GM12872 (cell line): ENCODE measurements around the gene TRIM47.
A peak's percentile ranks its signal among the peaks of the same experiment; 100 is the strongest.

Experiments
- CTCF ChIP-seq: IDR thresholded peaks from 3 replicates; pipeline ENCODE4 v1.5.1; 2011; ENCODE audit warnings: low read depth, mild to moderate bottlenecking, low read length, moderate library complexity; ENCODE audit not compliant: insufficient read depth

TRIM47 gene

DNA sequence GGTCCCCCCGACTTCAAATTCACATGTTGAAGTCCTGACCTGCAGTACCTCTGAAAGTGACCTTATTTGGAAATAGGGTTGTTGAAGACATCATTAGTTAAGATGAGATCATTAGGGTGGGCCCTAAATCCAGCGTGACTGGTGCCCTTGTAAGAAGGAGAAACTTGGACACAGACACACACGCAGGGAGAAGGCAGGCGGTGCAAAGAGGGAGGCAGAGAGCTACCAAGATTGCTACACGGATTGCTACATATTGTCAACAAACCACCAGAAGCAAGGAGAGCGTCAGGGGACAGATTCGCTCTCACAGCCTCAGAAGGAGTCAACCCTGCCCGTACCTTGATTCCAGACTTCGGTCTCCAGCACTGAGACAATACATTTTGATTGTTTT lies 16.5 kb downstream of the TRIM47 start:
- no peak for TF ChIP-seq CTCF

DNA sequence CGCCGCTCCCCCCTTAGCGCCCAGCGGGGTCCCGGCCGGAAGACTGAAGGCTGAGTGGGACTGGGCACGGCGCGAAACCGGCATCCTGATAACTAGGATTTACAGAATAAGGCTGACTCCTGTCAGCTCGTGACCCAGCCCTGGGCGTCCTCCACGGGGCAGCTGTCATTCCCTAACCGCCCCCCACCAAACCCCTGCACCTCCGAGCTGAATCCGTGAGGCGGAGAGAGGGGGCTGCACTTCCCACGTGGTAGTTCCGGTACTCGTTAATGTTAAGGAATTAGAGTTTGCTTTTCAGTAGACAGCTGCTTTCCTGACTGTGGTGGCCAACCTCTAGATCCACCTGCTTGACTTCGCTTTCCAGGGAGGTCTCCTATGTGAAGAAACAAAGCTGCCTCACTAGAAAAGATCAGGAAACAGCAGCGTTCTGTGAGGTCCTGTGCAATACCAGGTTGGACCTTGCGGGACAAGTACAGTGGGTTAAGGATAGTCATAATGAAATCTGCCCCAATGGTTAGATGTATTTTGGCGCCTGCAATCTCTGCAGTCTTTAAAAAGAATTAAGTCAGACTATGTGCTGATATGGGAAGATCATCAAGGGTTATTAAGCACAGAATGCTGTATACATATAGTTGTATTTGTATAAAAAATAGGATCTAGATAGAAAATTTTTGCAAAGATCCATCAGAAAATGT lies 22.2 kb downstream of the TRIM47 start:
- TF ChIP-seq CTCF: peak; percentile 3; the same call in 2 of the 3 replicates

GRCh38 chr17:75855310-75856061 lies 22.9 kb downstream of the TRIM47 start, which contains the start of gene WBP2:
Gene WBP2, minus strand, starts transcription at chr17:75855335. Its CDS starts 38 bp downstream, at chr17:75855297.
- peak; percentile 45; the same call in 1 of the 3 replicates for TF ChIP-seq CTCF

DNA sequence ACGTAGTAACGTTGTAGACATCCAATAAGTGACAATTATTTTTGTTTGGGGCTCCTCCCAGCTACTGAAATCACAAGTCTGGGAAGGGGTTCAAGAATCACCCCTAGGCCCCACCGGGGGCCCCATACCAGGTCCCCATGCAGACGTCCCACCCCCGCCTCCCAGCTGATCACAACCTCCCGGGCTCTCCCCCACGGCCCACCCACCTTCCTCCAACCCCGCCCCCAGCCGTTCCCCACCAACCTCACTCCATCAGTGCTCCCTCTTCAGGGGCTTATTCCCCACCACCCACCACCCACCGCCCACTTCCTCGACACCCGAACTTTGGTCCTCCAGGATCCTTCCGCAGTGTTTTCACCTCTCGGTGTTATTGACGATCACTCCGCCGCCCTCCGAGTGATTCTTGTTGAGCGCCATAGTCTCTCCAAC lies 23.5 kb downstream of the TRIM47 start:
- TF ChIP-seq CTCF: 0 out of 3 replicates have a peak, but pooled peaks have one; percentile 21

DNA sequence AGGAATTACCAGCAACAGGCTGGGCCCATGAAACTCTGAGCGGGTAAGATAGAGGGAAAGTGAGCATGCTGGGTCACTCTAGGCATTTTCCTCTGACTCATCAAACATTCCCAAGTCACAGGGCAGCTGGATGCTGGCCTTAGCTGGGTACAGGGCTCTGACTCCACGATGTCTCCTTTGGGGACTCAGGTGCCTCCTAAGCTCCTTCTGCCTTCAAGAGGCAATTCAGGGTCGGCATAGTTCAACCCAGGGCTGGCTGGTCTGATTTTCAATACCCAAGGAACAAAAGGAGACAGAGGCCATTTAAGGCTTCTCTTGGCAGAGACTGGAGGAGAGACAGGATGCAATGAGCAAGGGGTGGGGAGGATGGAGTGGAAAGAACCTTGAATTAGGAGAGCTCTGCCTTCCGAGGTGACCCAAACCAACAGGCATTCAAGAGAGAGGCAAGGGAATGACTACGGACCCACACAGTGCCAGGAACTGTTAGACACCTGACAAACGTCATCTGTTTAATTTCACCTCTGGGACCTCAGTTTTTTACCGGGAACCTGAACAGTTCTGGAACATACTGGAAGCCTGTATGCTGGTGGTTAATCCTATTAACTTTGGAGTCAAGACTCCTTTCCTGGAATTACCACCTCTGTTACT lies 24.2 kb downstream of the TRIM47 start:
- TF ChIP-seq CTCF: no peak

GRCh38 chr17:75853433-75853832 lies 24.9 kb downstream of the TRIM47 start:
- no peak for TF ChIP-seq CTCF
